Esophagus muscularis mucosa (tissue), 4 donors: Measurements from ENCODE around the gene KIF23. TPM values are rescaled to one million over a fixed set of nuclear protein-coding genes. Genes with fewer than 3 reads are reported as not detected.

Experiments
- DNase-seq: peaks from one replicate; pipeline ENCODE4 v3.0.0-alpha.2; 2017; ENCODE audit errors: extremely low spot score
- H3K27ac ChIP-seq, 4 donors: fragments of 200-600 bp; sonication (generic); replicated peaks in 1 of 4; 1 replicate in 3 of 4; 2 replicates in 1 of 4; pipeline ENCODE4 v1.5.1; 2016 to 2019; ENCODE audit warnings: mild to moderate bottlenecking in 1 of 4
- H3K27me3 ChIP-seq, 4 donors: fragments of 200-600 bp; sonication (generic); one replicate each; pipeline versions ENCODE4 v1.5.1 to v1.6.0; 2016 to 2019
- H3K36me3 ChIP-seq, 4 donors: fragments of 200-600 bp; sonication (generic); one replicate each; pipeline ENCODE4 v1.5.1; 2016 to 2019
- H3K4me1 ChIP-seq, 4 donors: fragments of 200-600 bp; sonication (generic); one replicate each; pipeline ENCODE4 v1.5.1; 2016 to 2019
- H3K4me3 ChIP-seq, 4 donors: fragments of 200-600 bp; sonication (generic); 1 replicate in 2 of 4; 2 replicates in 2 of 4; pipeline ENCODE4 v1.5.1; 2016 to 2019; ENCODE audit warnings: mild to moderate bottlenecking in 4 of 4, moderate library complexity in 1 of 4
- H3K9me3 ChIP-seq, 4 donors: fragments of 200-600 bp; sonication (generic); 1 replicate in 3 of 4; 2 replicates in 1 of 4; pipeline ENCODE4 v1.5.1; 2016 to 2019
- EP300 ChIP-seq: sonication (generic); formaldehyde crosslinking; IDR thresholded peaks from one replicate; pipeline ENCODE4 v1.6.1; 2017; ENCODE audit warnings: antibody characterized with exemption
- POLR2A ChIP-seq: fragments of 450-650 bp; IDR thresholded peaks from one replicate; pipeline ENCODE4 v1.6.1; 2017; ENCODE audit warnings: antibody characterized with exemption, moderate library complexity, mild to moderate bottlenecking, low read depth
- POLR2AphosphoS5 ChIP-seq, 2 donors: sonication (generic); formaldehyde crosslinking; IDR thresholded peaks; one replicate each; pipeline ENCODE4 v1.6.1; 2017; ENCODE audit warnings: antibody characterized with exemption in 2 of 2
- WGBS: methylation state at CpG from one replicate; pipeline ENCODE4 v1.1.5; 2018; 5-methylcytosine and 5-hydroxymethylcytosine counted together
- intact Hi-C: fragments of 100-400 bp; cut with DNase I; formaldehyde crosslinking; loops from one replicate; pipeline ENCODE4 v1.15.1; 2023
- total RNA-seq, 4 donors: library from RNA; depleted of rRNA; stranded (reverse); fragments of >200 nt; gene quantifications; one replicate each; pipeline versions ENCODE4 v1.1.0 to v1.2.1, GENCODE V29; 2016
- TF ChIP-seq, protein P1 (sequence below), 3 experiments: fragments of 200-600 bp in 2 of 3; fragments of 450-650 bp in 1 of 3; sonication (generic) in 2 of 3; IDR thresholded peaks; one replicate each; pipeline ENCODE4 v1.5.1; 2017 to 2019; ENCODE audit warnings: antibody characterized with exemption in 3 of 3, mild to moderate bottlenecking in 2 of 3, moderate library complexity in 1 of 3

The KIF23 gene
- total RNA-seq, 4 donors from 2014 or later: 1.7 to 7.1 (median 4.9) TPM

DNA sequence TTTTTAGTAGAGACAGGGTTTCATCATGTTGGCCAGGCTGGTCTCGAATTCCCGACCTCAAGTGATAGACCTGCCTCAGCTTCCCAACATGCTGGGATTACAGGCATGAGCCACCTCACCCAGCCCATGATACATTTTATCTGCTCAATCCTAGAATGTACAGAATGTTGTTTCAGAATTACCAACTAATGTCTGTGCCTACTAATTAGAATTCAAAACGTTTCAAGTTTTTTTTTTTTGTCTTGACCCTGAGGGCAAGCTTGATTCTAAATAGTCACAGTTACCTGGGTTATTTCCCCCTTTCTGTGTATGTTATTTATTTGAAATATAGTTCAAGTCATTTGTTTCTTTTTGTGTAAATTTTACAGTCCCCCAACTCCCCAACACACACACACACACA, 5.3 kb upstream of the KIF23 start:
- intact Hi-C loops: no loop called here
- no peak overlapping the region for H3K4me3 ChIP-seq
- WGBS: 80% methylated on average over 3 of the region's 3 CpGs

DNA sequence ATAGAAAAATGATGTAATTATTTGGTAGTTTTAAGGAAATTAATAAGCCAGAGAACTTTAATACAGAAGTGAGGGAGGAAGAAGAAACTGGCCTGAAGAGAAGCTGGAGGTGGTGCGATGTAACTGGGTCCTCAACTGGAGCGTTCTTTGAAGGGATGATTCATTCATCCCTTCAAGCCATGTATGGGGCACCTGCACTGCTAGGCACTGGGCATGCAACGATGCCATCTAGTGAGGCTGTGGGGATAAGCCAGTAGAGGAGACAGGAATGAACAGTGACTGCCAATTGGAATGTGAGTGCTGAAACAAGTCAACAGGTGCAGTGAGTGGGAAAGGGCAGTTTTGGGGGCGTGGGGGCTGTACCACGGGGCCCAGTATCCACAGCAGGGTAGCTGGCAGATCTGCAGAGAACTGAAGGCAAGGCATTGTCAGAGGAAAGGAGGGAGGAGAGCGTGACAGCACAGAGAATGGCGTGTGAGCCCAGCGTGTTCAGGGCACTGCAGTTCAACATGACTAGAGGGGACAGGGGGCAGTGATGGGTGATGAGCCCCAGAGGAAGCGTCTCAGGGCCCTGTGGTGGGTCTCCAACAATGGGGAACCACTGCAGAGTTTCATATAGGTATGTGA, 3.8 kb upstream of the KIF23 start:
- WGBS: 68% methylated on average over 9 of the region's 9 CpGs

More for the DNA sequence above, 5.3 kb upstream of the KIF23 start:
- H3K4me1 ChIP-seq: peaks cover 0 to 7% (median 4%) of the 10 kb centered on the region in 4 donors
- TF ChIP-seq EP300 (no peak), POLR2AphosphoS5 (IDR thresholded peaks at IDR 0.05) (no peak), POLR2A (no peak)
- TF ChIP-seq, protein P1, sequence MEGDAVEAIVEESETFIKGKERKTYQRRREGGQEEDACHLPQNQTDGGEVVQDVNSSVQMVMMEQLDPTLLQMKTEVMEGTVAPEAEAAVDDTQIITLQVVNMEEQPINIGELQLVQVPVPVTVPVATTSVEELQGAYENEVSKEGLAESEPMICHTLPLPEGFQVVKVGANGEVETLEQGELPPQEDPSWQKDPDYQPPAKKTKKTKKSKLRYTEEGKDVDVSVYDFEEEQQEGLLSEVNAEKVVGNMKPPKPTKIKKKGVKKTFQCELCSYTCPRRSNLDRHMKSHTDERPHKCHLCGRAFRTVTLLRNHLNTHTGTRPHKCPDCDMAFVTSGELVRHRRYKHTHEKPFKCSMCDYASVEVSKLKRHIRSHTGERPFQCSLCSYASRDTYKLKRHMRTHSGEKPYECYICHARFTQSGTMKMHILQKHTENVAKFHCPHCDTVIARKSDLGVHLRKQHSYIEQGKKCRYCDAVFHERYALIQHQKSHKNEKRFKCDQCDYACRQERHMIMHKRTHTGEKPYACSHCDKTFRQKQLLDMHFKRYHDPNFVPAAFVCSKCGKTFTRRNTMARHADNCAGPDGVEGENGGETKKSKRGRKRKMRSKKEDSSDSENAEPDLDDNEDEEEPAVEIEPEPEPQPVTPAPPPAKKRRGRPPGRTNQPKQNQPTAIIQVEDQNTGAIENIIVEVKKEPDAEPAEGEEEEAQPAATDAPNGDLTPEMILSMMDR (IDR thresholded peaks at IDR 0.05): no peak
- no peaks in the 10 kb centered on the region for H3K27me3 ChIP-seq
- no peak overlapping the region for H3K27ac ChIP-seq
- DNase-seq: no peak
- H3K36me3 ChIP-seq: no peaks in the 10 kb centered on the region
- no peaks in the 10 kb centered on the region for H3K9me3 ChIP-seq

DNA sequence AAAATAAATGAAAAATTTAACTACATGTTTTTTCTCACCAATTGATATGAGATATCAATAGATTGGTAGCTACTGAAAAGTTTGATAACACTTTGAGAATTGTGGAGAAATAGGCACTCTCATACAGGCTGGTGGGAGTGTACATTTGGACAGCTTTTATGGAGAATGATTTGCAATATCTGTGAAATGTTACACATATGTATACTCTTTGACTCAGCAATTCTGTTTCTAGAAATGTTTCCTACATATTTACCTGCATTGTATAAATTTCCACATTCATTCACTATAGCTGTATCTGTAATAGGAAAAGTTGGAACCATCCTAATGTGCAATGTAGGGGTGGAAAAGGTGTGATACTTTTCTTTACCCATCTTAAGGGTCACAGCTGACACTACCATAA, 1.9 kb upstream of the KIF23 start:
- H3K27ac ChIP-seq: no peak overlapping the region
- intact Hi-C loops: no loop called here
- no peaks in the 10 kb centered on the region for H3K9me3 ChIP-seq
- no peaks in the 10 kb centered on the region for H3K27me3 ChIP-seq
- peaks cover 0 to 20% (median 16%) of the 10 kb centered on the region in 4 donors for H3K4me1 ChIP-seq
- H3K4me3 ChIP-seq: no peak overlapping the region
- no peak for TF ChIP-seq POLR2A
- TF ChIP-seq EP300: no peak
- TF ChIP-seq, protein P1 (IDR thresholded peaks at IDR 0.05): no peak
- TF ChIP-seq POLR2AphosphoS5 (IDR thresholded peaks at IDR 0.05): no peak
- no peaks in the 10 kb centered on the region for H3K36me3 ChIP-seq
- no peak for DNase-seq

More for the DNA sequence above, 3.8 kb upstream of the KIF23 start:
- no peak for DNase-seq
- Histone ChIP-seq H3K9me3 (no peaks in the 10 kb centered on the region), H3K4me3 (no peak overlapping the region), H3K36me3 (no peaks in the 10 kb centered on the region), H3K27ac (no peak overlapping the region), H3K27me3 (no peaks in the 10 kb centered on the region), H3K4me1 (peaks cover 0 to 18% (median 15%) of the 10 kb centered on the region in 4 donors)
- TF ChIP-seq EP300 (no peak), POLR2A (no peak), POLR2AphosphoS5 (IDR thresholded peaks at IDR 0.05) (no peak)
- TF ChIP-seq, protein P1 (IDR thresholded peaks at IDR 0.05): no peak
- intact Hi-C loops: no loop called here

DNA sequence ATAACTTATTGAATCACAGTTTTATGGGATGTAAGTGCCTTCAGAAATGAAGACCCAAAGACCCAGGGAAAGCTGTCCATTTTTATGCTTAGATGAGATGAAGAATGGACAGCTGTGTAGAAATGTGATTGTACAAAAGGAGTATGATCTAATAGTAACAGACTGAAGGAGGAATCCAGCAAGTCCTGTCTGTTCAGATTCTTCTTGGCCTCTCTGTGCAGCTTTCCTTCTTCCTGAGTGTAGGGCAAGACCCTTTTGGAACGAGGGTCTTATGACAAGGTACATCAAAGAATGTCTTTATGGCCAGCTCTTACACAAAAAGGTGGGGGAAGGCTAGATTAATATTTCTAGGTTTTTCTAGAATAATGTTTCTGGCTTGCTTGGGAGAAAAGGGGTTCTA, 1.4 kb upstream of the KIF23 start:
- H3K4me1 ChIP-seq: peaks cover 0 to 20% (median 16%) of the 10 kb centered on the region in 4 donors
- WGBS: 100% methylated on average over 1 of the region's 1 CpG
- H3K27ac ChIP-seq: no peak overlapping the region
- H3K9me3 ChIP-seq: no peaks in the 10 kb centered on the region
- no peaks in the 10 kb centered on the region for H3K27me3 ChIP-seq
- intact Hi-C loops: no loop called here
- no peaks in the 10 kb centered on the region for H3K36me3 ChIP-seq
- TF ChIP-seq EP300: no peak
- TF ChIP-seq, protein P1 (IDR thresholded peaks at IDR 0.05): no peak
- no peak for TF ChIP-seq POLR2AphosphoS5 (IDR thresholded peaks at IDR 0.05)
- no peak for TF ChIP-seq POLR2A
- no peak overlapping the region for H3K4me3 ChIP-seq
- no peak for DNase-seq
